PC-3 (cell line): ENCODE results near the gene THEMIS. TPM values are rescaled to one million over a fixed set of nuclear protein-coding genes. Genes with fewer than 3 reads are reported as not detected.

Experiments
- ATAC-seq: fragments of 200-7000 bp; cut with Tn5 transposase; 2 replicates; pipeline ENCODE4 v1.9.1; 2020; ENCODE audit warnings: mild to moderate bottlenecking, moderate library complexity
- BruUV-seq: library from RNA; stranded (reverse); fragments of 400-500 nt; replicated peaks from 2 replicates; lab custom pipeline; 2021; lab: Mats Ljungman, UMichigan
- CTCF ChIA-PET: fragments of 300-600 bp; sonication (Branson Sonifier 250); formaldehyde crosslinking; loops from one replicate; lab custom pipeline; 2022; ENCODE audit warnings: antibody characterized with exemption; lab: Charles Lee
- POLR2A ChIA-PET: fragments of 300-600 bp; sonication (Branson Sonifier 250); formaldehyde crosslinking; loops from one replicate; lab custom pipeline; 2022; ENCODE audit warnings: antibody characterized with exemption; ENCODE audit not compliant: unreplicated experiment; lab: Charles Lee
- DNase-seq: peaks from one replicate; pipeline ENCODE4 v3.0.0-alpha.2; 2015
- H2AFZ ChIP-seq: fragments of 300-600 bp; sonication (generic); 2 replicates; pipeline ENCODE4 v1.6.0; 2016; ENCODE audit warnings: antibody characterized with exemption, low read length
- H3F3A ChIP-seq: fragments of 300-600 bp; sonication (generic); one replicate; pipeline ENCODE4 v1.6.0; 2017; ENCODE audit warnings: antibody characterized with exemption, low read length, control low read depth, mild to moderate bottlenecking; ENCODE audit not compliant: unreplicated experiment
- H3K27ac ChIP-seq: fragments of 300-600 bp; sonication (generic); 2 replicates; pipeline ENCODE4 v1.5.1; 2016; ENCODE audit warnings: mild to moderate bottlenecking, low read length
- H3K27me3 ChIP-seq: fragments of 300-600 bp; sonication (generic); 2 replicates; pipeline ENCODE4 v1.6.1; 2016; ENCODE audit warnings: low read length, mixed read lengths
- H3K36me3 ChIP-seq: fragments of 300-600 bp; sonication (generic); 2 replicates; pipeline ENCODE4 v1.6.1; 2016; ENCODE audit warnings: low read depth, mixed run types, low read length, mixed read lengths
- H3K4me1 ChIP-seq: fragments of 300-600 bp; sonication (generic); 2 replicates; pipeline ENCODE4 v1.5.1; 2016; ENCODE audit warnings: low read length; ENCODE audit not compliant: insufficient read depth
- H3K4me2 ChIP-seq: fragments of 300-600 bp; sonication (generic); 2 replicates; pipeline ENCODE4 v1.6.0; 2016; ENCODE audit warnings: low read length
- H3K4me3 ChIP-seq: fragments of 300-600 bp; sonication (generic); 2 replicates; pipeline ENCODE4 v1.5.1; 2016; ENCODE audit warnings: mild to moderate bottlenecking, low read length, mixed read lengths
- H3K79me2 ChIP-seq: fragments of 300-600 bp; sonication (generic); 2 replicates; pipeline ENCODE4 v1.6.1; 2017; ENCODE audit warnings: low read length, mixed read lengths
- H3K9ac ChIP-seq: fragments of 300-600 bp; sonication (generic); 2 replicates; pipeline ENCODE4 v1.6.0; 2016; ENCODE audit warnings: mild to moderate bottlenecking, low read length
- H3K9me2 ChIP-seq: fragments of 300-600 bp; sonication (generic); replicated peaks from 2 replicates; pipeline ENCODE4 v1.6.1; 2016; ENCODE audit warnings: mixed run types, low read length, mixed read lengths
- H3K9me3 ChIP-seq: fragments of 300-600 bp; sonication (generic); 2 replicates; pipeline ENCODE4 v1.6.1; 2016; ENCODE audit warnings: low read length, mixed read lengths
- H4K20me1 ChIP-seq: fragments of 300-600 bp; sonication (generic); 2 replicates; pipeline ENCODE4 v1.6.1; 2016; ENCODE audit warnings: low read length, mixed read lengths
- EZH2 ChIP-seq: fragments of 300-600 bp; sonication (generic); IDR thresholded peaks from one replicate; pipeline ENCODE4 v1.6.1; 2017; ENCODE audit warnings: antibody characterized with exemption, mild to moderate bottlenecking, low read length; ENCODE audit not compliant: unreplicated experiment
- EZH2phosphoT487 ChIP-seq: fragments of 300-600 bp; sonication (generic); IDR thresholded peaks from 2 replicates; pipeline ENCODE4 v1.6.1; 2018; ENCODE audit warnings: mild to moderate bottlenecking, antibody characterized with exemption, low read length, borderline replicate concordance
- intact Hi-C: fragments of 100-400 bp; cut with micrococcal nuclease; formaldehyde crosslinking; loops from 2 replicates; pipeline ENCODE4 v1.9.0; 2023
- total RNA-seq: library from RNA; depleted of rRNA; stranded (reverse); fragments of >200 nt; gene quantifications from 2 replicates; pipeline ENCODE4 v1.2.3, GENCODE V29; 2014
- TF ChIP-seq, protein P1 (sequence below): fragments of 300-600 bp; sonication (generic); conservative IDR thresholded peaks from 2 replicates; pipeline ENCODE4 v1.5.1; 2017; ENCODE audit warnings: antibody characterized with exemption, low read depth, mild to moderate bottlenecking, low read length

The THEMIS gene
- total RNA-seq, 1 experiment from 2014 or later = not detected

DNA sequence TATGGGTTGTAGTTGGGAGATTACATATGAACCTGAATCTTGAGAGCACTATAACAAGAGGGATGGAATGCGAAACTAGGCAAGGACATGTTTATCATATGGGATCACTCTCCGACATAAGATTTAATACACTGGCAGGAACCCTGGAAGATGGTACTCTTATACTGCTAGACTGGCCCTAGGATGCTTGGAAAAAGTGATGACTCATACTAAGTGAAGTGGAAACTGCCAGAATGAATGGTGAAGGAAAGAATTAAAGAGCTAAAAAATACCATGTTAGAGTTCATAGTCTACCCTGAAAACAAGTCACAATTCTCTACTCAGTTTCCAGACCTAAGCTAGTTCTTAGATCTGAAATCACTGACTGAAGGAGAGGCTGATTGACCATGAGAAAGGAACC is 45.5 kb upstream of the THEMIS start:
- ChIA-PET POLR2A (no interaction called here), CTCF (no interaction called here)
- BruUV-seq = no TSS peak
- Histone ChIP-seq H3K4me1 (no peaks in the 10 kb centered on the region), H3K9ac (no peak overlapping the region), H3K27me3 (no peaks in the 10 kb centered on the region), H3K9me3 (no peaks in the 10 kb centered on the region), H2AFZ (no peak overlapping the region), H3K9me2 (no peaks in the 10 kb centered on the region), H3F3A (no peaks in the 10 kb centered on the region), H3K4me3 (no peak overlapping the region), H3K4me2 (no peak overlapping the region), H3K27ac (no peak overlapping the region), H4K20me1 (no peaks in the 10 kb centered on the region), H3K79me2 (no peaks in the 10 kb centered on the region), H3K36me3 (no peaks in the 10 kb centered on the region)
- DNase-seq = no peak
- TF ChIP-seq, protein P1, sequence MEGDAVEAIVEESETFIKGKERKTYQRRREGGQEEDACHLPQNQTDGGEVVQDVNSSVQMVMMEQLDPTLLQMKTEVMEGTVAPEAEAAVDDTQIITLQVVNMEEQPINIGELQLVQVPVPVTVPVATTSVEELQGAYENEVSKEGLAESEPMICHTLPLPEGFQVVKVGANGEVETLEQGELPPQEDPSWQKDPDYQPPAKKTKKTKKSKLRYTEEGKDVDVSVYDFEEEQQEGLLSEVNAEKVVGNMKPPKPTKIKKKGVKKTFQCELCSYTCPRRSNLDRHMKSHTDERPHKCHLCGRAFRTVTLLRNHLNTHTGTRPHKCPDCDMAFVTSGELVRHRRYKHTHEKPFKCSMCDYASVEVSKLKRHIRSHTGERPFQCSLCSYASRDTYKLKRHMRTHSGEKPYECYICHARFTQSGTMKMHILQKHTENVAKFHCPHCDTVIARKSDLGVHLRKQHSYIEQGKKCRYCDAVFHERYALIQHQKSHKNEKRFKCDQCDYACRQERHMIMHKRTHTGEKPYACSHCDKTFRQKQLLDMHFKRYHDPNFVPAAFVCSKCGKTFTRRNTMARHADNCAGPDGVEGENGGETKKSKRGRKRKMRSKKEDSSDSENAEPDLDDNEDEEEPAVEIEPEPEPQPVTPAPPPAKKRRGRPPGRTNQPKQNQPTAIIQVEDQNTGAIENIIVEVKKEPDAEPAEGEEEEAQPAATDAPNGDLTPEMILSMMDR = no peak
- TF ChIP-seq EZH2phosphoT487 (no peak), EZH2 (no peak)
- ATAC-seq = no peak
- intact Hi-C loops = no loop called here

DNA sequence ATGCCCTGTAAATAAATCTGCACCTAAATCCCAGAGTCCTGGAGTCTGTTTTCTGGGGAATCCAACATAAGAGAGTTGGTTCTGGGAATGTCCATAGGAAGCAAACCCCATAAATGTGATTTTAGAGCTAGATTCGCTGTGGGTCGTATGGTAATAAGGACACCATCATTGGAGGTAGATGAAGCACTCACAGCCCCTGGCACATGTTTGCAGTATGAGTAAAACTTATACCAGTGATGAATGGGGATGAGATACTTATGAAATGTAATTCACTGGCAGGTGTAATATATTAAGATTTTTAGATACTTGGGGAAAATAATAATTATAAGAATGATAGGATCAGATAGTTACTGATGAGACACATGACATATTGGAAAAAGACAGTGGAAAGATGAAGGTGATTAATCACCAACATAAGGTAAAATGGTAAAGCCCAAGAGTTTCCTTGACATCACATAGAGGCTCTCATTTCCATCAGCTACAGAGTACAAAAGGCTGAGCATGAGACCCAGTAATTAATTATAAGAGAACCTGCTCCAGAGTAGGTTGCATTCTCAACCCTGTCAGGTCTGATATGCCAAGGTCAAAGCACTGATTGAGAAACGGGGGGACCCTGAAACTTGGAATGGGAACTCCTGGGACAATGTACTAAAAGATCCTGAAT is 44.7 kb upstream of the THEMIS start:
- no peaks in the 10 kb centered on the region for H3K4me1 ChIP-seq
- TF ChIP-seq EZH2phosphoT487 (no peak), EZH2 (no peak)
- TF ChIP-seq, protein P1 = no peak
- no peaks in the 10 kb centered on the region for H4K20me1 ChIP-seq
- ChIA-PET CTCF (no interaction called here), POLR2A (no interaction called here)
- no peaks in the 10 kb centered on the region for H3F3A ChIP-seq
- no peaks in the 10 kb centered on the region for H3K27me3 ChIP-seq
- no peak overlapping the region for H2AFZ ChIP-seq
- intact Hi-C loops = no loop called here
- no peak for ATAC-seq
- no peaks in the 10 kb centered on the region for H3K79me2 ChIP-seq
- H3K36me3 ChIP-seq = no peaks in the 10 kb centered on the region
- no peak overlapping the region for H3K27ac ChIP-seq
- no peak overlapping the region for H3K4me3 ChIP-seq
- H3K9me3 ChIP-seq = no peaks in the 10 kb centered on the region
- DNase-seq = no peak
- no peak overlapping the region for H3K9ac ChIP-seq
- no peaks in the 10 kb centered on the region for H3K9me2 ChIP-seq
- no peak overlapping the region for H3K4me2 ChIP-seq
- BruUV-seq = no TSS peak

DNA sequence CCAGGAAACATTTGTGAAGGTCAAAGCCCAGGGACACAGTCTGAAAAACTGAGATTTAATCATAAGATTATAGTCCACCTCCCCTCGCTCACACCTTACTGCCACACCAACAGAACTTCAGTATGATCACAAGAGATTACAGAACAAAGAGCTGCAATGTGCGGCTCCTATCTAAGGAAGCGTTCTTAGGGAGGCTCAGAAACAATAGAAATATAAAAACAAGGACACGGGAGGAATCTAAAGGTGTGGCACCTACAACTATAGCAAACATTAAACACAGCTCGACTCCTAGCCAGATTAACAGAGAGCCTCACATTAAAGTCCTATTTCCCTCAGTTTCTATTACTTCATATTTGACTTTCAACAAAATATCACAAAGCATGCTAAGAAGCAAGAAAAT is 40.4 kb upstream of the THEMIS start:
- Histone ChIP-seq H3K79me2 (no peaks in the 10 kb centered on the region), H3K27ac (no peak overlapping the region), H3K4me1 (peaks cover 24% of the 10 kb centered on the region), H2AFZ (no peak overlapping the region), H3K27me3 (no peaks in the 10 kb centered on the region), H3K4me2 (no peak overlapping the region), H4K20me1 (no peaks in the 10 kb centered on the region), H3K36me3 (no peaks in the 10 kb centered on the region), H3K4me3 (no peak overlapping the region), H3K9me3 (no peaks in the 10 kb centered on the region), H3K9ac (no peak overlapping the region), H3F3A (no peaks in the 10 kb centered on the region), H3K9me2 (no peaks in the 10 kb centered on the region)
- CTCF ChIA-PET = no interaction called here
- no peak for DNase-seq
- BruUV-seq = no TSS peak
- ATAC-seq = no peak
- intact Hi-C loops = no loop called here
- POLR2A ChIA-PET = no interaction called here
- TF ChIP-seq, protein P1 = no peak
- TF ChIP-seq EZH2phosphoT487 = no peak
- no peak for TF ChIP-seq EZH2
